Measurements from ENCODE around the gene GPC4. TPM values are rescaled to one million over a fixed set of nuclear protein-coding genes. Genes with fewer than 3 reads are reported as not detected.

GPC4 gene
- total and polyA plus RNA-seq, 12 donors, result 1.7 to 10.0 (median 6.4) TPM

DNA sequence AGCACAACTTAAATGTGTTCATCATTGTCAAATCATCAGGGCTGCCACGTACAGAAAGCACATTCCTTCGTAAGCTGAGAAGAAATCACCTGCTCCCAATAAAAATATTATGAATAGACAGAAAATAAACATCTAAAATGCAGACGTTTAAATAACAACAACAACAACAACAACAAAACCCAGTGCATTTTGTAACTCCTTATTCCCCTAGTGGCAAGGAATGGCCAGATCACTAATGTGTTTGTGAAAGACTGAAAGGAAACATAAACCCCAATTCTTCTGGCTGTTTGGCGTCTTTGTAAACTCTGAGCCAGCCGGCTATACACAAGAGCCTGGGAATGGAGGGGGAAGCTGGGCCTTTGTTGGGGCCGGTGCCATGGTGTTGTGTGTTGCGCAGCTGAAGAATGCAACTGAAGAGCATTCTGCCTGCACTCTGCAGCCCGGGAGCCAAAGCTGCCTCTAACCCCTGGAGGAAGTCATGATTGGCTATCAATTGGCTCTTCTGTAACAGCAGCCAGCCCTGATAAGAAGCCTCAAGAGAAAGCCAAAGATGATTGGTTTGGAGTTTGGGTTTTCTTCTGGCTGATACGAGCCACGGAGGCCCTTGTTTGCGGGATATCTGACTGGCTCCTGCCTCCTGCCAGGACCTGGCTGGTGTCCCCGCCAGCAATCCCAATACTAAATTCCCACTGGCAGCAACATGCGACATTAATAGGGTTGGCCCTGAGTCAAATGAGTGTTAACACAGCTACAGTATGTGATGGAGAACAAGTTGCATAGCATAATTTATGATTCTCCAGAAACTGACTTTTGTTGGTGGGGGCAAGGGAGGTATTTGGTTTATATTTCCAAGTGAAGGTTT, 107.4 kb downstream of the GPC4 start:
- Histone ChIP-seq H3K36me3 (no peaks in the 10 kb centered on the region), H3K9me3 (no peaks in the 10 kb centered on the region), H3K4me3 (no peak overlapping the region), H3K27ac (peak overlapping the region in 1 of 10 donors; percentile 35), H3K27me3 (peaks cover 0 to 66% (median 0%) of the 10 kb centered on the region in 7 donors), H3K4me1 (peaks cover 0 to 8% (median 0%) of the 10 kb centered on the region in 9 donors)
- ATAC-seq (peak in 7 of 8 donors; percentile 61 to 91 (median 78)), DNase-seq (peak; percentile 13 to 37)
- TF ChIP-seq, protein P1, sequence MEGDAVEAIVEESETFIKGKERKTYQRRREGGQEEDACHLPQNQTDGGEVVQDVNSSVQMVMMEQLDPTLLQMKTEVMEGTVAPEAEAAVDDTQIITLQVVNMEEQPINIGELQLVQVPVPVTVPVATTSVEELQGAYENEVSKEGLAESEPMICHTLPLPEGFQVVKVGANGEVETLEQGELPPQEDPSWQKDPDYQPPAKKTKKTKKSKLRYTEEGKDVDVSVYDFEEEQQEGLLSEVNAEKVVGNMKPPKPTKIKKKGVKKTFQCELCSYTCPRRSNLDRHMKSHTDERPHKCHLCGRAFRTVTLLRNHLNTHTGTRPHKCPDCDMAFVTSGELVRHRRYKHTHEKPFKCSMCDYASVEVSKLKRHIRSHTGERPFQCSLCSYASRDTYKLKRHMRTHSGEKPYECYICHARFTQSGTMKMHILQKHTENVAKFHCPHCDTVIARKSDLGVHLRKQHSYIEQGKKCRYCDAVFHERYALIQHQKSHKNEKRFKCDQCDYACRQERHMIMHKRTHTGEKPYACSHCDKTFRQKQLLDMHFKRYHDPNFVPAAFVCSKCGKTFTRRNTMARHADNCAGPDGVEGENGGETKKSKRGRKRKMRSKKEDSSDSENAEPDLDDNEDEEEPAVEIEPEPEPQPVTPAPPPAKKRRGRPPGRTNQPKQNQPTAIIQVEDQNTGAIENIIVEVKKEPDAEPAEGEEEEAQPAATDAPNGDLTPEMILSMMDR (IDR thresholded peaks at IDR 0.05), result peak in 1 of 9 donors; percentile 12
- 14 to 31% methylated on average over 13 of the region's 13 CpGs for WGBS, 2 donors
- intact Hi-C loops (cut with DNase I), result no loop called here

DNA sequence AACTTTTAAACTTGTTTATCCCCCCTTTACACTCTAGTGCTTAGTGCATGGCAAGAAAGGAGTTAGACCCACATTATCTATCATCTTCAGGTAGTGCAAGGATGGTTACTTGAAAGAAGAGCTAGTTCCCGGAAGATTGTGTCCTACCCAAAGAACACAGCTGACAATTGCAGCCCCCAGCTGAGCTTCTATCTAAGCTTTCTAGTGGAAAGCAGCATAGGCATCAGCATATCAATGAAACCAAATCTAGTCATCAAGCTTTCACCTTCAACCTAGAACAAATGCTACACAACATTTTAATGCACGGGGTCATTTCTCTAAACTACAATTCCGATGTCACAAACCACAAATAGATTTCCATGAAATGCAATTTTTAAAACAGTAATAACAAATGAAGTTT, 108.2 kb downstream of the GPC4 start:
- 62 to 67% methylated on average over 3 of the region's 3 CpGs for WGBS, 2 donors
- TF ChIP-seq, protein P1 (IDR thresholded peaks at IDR 0.05), result no peak

DNA sequence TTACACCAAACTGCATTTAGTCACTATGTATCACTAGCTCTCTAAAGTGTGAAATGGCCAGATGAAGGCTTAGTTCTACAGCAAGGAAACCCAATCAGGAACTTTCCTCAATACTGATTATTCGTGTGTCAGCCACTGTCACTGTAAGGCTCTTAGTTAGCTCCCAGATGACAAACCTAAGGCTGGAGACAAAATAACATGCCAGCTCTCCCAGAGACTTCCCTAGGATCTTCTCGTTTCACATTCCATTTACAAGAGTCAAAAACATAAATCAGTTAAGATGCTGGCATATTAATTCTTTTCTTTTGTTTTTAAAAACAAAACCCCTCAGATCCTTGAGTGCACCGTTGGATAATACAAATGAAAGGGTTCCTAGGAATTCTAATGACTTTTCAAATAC, 109.0 kb downstream of the GPC4 start:
- H3K36me3 ChIP-seq, result no peaks in the 10 kb centered on the region
- no peak for ATAC-seq
- intact Hi-C loops (cut with DNase I), result no loop called here
- no peak for DNase-seq
- 83% methylated on average over 3 of the region's 3 CpGs for WGBS, 2 donors
- H3K4me3 ChIP-seq, result no peak overlapping the region
- H3K9me3 ChIP-seq, result no peaks in the 10 kb centered on the region
- no peak overlapping the region for H3K27ac ChIP-seq
- peaks cover 0 to 60% (median 0%) of the 10 kb centered on the region in 7 donors for H3K27me3 ChIP-seq
- peaks cover 0 to 8% (median 0%) of the 10 kb centered on the region in 9 donors for H3K4me1 ChIP-seq
- TF ChIP-seq, protein P1 (IDR thresholded peaks at IDR 0.05), result no peak

More for the DNA sequence above, 108.2 kb downstream of the GPC4 start:
- Histone ChIP-seq H3K27me3 (peaks cover 0 to 63% (median 0%) of the 10 kb centered on the region in 7 donors), H3K4me3 (no peak overlapping the region), H3K36me3 (no peaks in the 10 kb centered on the region), H3K4me1 (peaks cover 0 to 8% (median 0%) of the 10 kb centered on the region in 9 donors), H3K27ac (no peak overlapping the region), H3K9me3 (no peaks in the 10 kb centered on the region)
- DNase-seq, result no peak
- ATAC-seq, result no peak
- intact Hi-C loops (cut with DNase I), result no loop called here

DNA sequence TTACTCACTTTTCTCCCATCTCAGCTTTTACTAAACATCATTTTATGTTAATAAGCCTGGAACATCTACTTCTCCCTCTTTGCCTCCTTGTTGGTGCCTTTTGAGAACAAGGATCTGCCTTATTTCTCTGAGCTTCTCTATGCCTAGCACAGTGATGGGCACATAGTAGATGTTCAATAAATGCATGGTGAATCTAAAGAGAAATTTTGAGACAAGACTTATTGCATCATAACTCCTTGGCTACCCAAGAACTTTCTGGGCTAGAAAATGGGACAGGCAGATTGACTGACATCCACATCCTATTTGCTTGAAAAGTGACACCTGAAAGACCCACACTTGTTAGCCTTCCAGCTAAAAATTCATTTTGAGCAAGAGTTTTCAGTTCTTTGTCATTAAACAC, 109.9 kb downstream of the GPC4 start:
- H3K4me3 ChIP-seq, result no peak overlapping the region
- H3K9me3 ChIP-seq, result no peaks in the 10 kb centered on the region
- peaks cover 0 to 50% (median 0%) of the 10 kb centered on the region in 7 donors for H3K27me3 ChIP-seq
- no peak overlapping the region for H3K27ac ChIP-seq
- intact Hi-C loops (cut with DNase I), result no loop called here
- DNase-seq (no peak), ATAC-seq (no peak)
- TF ChIP-seq, protein P1 (IDR thresholded peaks at IDR 0.05), result no peak
- H3K4me1 ChIP-seq, result peaks cover 0 to 8% (median 0%) of the 10 kb centered on the region in 9 donors
- no peaks in the 10 kb centered on the region for H3K36me3 ChIP-seq
